Measurements from ENCODE around the gene WWTR1. TPM values are rescaled to one million over a fixed set of nuclear protein-coding genes. Genes with fewer than 3 reads are reported as not detected.

Gene WWTR1
- total RNA-seq, 1 experiment from 2014 or later, result 24.4 TPM

- Histone ChIP-seq H3K27ac (ENCODE audit: insufficient read length, low read depth, low read length) (no peak overlapping the region), H3K14ac (ENCODE audit: insufficient read depth, low read length) (no peak overlapping the region), H3K79me2 (ENCODE audit: insufficient read depth, low read length) (no peaks in the 10 kb centered on the region), H4K8ac (replicated peaks; ENCODE audit: insufficient read length, low read depth, low read length) (no peak overlapping the region), H3K56ac (ENCODE audit: insufficient read length, low read depth, low read length) (no peak overlapping the region), H2BK120ac (ENCODE audit: low read depth, low read length, poor library complexity, severe bottlenecking) (no peak overlapping the region), H3K27me3 (ENCODE audit: insufficient read depth, low read length) (no peaks in the 10 kb centered on the region), H3K9ac (ENCODE audit: extremely low read depth, insufficient read length, low read length) (no peak overlapping the region), H3K23ac (ENCODE audit: insufficient read length, low read depth, low read length) (no peak overlapping the region), H3K23me2 (ENCODE audit: insufficient read length, low read depth, low read length, poor library complexity, severe bottlenecking) (no peaks in the 10 kb centered on the region), H3K9me3 (ENCODE audit: control insufficient read depth, low read depth, low read length) (no peaks in the 10 kb centered on the region), H4K5ac (ENCODE audit: insufficient read length, low read depth, low read length) (no peak overlapping the region), H4K20me1 (ENCODE audit: control insufficient read depth, insufficient read depth, insufficient read length) (no peaks in the 10 kb centered on the region), H2AK5ac (ENCODE audit: insufficient read length, low read length) (no peak overlapping the region), H2BK5ac (ENCODE audit: insufficient read length, low read length) (no peak overlapping the region), H3T11ph (ENCODE audit: low read length) (no peak overlapping the region), H3K4me1 (ENCODE audit: insufficient read depth, low read length) (no peaks in the 10 kb centered on the region), H2BK12ac (ENCODE audit: insufficient read length, low read depth, low read length) (no peak overlapping the region), H2BK15ac (ENCODE audit: low read depth, low read length) (no peak overlapping the region), H3K4ac (ENCODE audit: low read depth, low read length) (no peak overlapping the region), H3K4me2 (ENCODE audit: insufficient read depth, insufficient read length, low read length) (no peak overlapping the region), H2AFZ (ENCODE audit: low read length) (no peak overlapping the region), H4K91ac (ENCODE audit: insufficient read length, low read depth, low read length) (no peak overlapping the region), H3K18ac (ENCODE audit: insufficient read length, low read depth, low read length) (no peak overlapping the region), H3K79me1 (ENCODE audit: insufficient read depth, low read depth, low read length, poor library complexity, severe bottlenecking) (no peaks in the 10 kb centered on the region), H2BK20ac (ENCODE audit: low read depth, low read length, poor library complexity, severe bottlenecking) (no peak overlapping the region)
- H3K27ac Mint-ChIP-seq, result peak overlapping the region in 1 of 3 experiments; percentile 37; a peak in 2 of 7 replicates
- no CpG with 5 or more reads among the region's 11 CpGs for WGBS (ENCODE audit: extremely low coverage, insufficient read length, low lambda C conversion rate)
- TF ChIP-seq CTCF (conservative IDR thresholded peaks at IDR 0.05), result no peak
- H3K4me1 Mint-ChIP-seq, result peaks cover 9 to 11% of the 10 kb centered on the region in 2 experiments
- no peaks in the 10 kb centered on the region for H3K27me3 Mint-ChIP-seq (ENCODE audit: low read depth)
- H3K9me3 Mint-ChIP-seq, result no peaks in the 10 kb centered on the region
- H3K4me3 Mint-ChIP-seq, result no peak overlapping the region
- peaks cover 3 to 26% (median 16%) of the 10 kb centered on the region in 3 experiments; a peak in 6 of 7 replicates for H3K36me3 Mint-ChIP-seq (ENCODE audit: insufficient read depth in 1 of 3, low read depth in 3 of 3)
- no peak for DNase-seq
Observed at GRCh38 chr3:149523512-149524299, 134.1 kb downstream of the WWTR1 start.
